B cell (primary cell): ENCODE results near the gene SLAMF9.

Experiments used
- CTCF ChIP-seq: fragments of 200-600 bp; IDR thresholded peaks from one replicate; pipeline ENCODE4 v1.8.0; 2022; ENCODE audit warnings: antibody characterized with exemption, mild to moderate bottlenecking
- EZH2 ChIP-seq: IDR thresholded peaks from 2 replicates; pipeline ENCODE4 v1.6.1; 2012; ENCODE audit warnings: borderline replicate concordance, low read depth, mild to moderate bottlenecking, moderate library complexity, low read length; ENCODE audit not compliant: insufficient read depth, poor library complexity, severe bottlenecking

GRCh38 chr1:159962176-159962575 lies 8.1 kb upstream of the SLAMF9 start:
- no peak for TF ChIP-seq EZH2
- no peak for TF ChIP-seq CTCF
